ENCODE results near the gene KBTBD4.
"Not testable (repeated sequence)": the region's sequence is repeated elsewhere in the genome, so short reads cannot be mapped to it uniquely, and the experiment has no call there.

Gene KBTBD4

DNA sequence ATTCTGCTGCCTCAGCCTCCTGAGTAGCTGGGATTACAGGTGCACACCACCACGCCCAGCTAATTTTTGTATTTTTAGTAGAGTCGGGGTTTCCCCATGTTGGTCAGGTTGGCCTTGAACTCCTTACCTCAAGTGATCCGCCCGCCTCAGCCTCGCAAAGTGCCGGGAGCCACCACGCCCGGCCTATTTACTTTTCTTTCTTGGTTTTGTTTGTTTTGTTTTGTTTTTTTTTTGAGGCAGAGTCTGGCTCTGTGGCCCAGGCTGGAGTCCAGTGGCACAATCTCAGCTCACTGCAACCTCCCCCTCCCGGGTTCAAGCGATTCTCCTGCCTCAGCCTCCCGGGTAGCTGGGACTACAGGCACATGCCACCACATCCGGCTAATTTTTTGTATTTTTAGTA is 21.8 kb downstream of the KBTBD4 start:
- not testable (repeated sequence) for H3K9me3 Mint-ChIP-seq; H3K27ac Mint-ChIP-seq; H3K36me3 Mint-ChIP-seq (ENCODE audit: low read depth); H3K27me3 Mint-ChIP-seq; DNase-seq; H3K4me3 Mint-ChIP-seq
- H3K4me1 Mint-ChIP-seq (ENCODE audit: low read depth): peaks cover 12% of the 10 kb centered on the region

DNA sequence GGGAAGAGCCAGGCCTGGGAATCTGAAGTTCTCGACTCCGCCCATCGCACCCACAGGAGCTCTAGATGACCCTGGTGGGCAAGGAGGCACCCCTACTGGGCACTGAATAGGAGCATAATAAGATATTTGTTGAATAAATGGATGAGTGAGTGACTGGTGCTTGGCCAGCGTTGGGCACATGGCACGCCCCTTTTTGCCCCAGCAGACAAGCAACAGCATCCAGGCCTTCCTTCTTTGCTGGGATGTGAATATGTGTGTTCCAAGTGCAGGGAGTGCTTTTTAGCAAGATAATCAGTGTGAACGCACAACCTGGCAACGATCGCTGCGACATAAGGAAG is 25.4 kb downstream of the KBTBD4 start:
- peaks cover 37% of the 10 kb centered on the region for H3K4me1 Mint-ChIP-seq (ENCODE audit: low read depth)
- no peak for DNase-seq
- peak overlapping the region; percentile 89 for H3K27ac Mint-ChIP-seq

DNA sequence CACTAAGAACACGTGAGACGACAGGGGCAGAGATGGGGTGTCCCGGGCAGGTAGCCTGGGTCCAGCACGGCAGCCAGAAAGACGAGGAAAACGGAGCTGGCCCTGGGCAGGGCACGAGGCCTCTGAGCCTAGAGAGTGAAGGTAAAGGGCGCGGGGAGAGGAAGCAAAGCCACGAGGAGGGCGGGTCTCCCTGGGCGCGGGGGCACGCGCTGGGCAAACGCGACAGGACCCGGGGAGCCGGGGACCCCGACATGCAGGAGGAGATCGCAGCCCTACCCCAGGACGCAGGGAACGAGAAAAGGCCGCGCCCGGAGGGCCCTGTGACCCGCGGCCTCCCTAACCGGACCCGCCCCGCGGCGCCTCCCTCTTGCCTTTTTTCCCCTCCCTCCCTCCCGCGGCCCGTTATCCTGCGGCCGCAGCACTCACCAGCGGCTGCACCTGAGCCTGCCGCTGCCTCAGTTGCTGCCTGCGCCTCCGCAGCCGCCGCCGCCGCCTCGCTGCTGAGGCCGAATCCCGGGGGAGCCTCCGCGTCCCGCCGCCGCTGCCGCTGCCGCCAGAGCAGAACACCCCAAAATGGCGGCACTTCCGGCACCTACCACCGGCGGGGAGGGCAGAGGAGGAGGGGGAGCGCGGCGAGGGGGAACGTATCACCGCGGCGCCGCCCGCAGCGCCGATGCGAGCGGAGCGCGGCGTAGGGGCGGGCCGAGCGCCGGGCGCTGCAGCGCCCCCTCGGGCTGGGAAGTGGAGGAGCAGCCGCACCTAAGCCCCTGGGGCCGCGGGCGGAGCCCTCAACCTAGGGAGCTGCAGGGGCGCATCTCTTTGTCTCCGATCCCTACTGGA is 26.0 kb downstream of the KBTBD4 start, which contains the start of gene CELF1:
Gene CELF1, minus strand, starts transcription at position 567 of the 840 bp plus-strand sequence. CDS start 53,609 bp downstream, outside the sequence.
- H3K9me3 Mint-ChIP-seq: no peaks in the 10 kb centered on the region
- peak within 1 kb of the TSS; percentile 96 for H3K4me3 Mint-ChIP-seq
- H3K27ac Mint-ChIP-seq: peak within 1 kb of the TSS; percentile 97
- H3K4me1 Mint-ChIP-seq (ENCODE audit: low read depth): peaks cover 43% of the 10 kb centered on the region
- no peaks in the 10 kb centered on the region for H3K27me3 Mint-ChIP-seq
- peaks cover 46% of the 10 kb centered on the region for H3K36me3 Mint-ChIP-seq (ENCODE audit: low read depth)
- peak; percentile 95 for DNase-seq

More for the DNA sequence above, 25.4 kb downstream of the KBTBD4 start:
- H3K9me3 Mint-ChIP-seq: no peaks in the 10 kb centered on the region
- peak overlapping the region; percentile 81 for H3K4me3 Mint-ChIP-seq
- peaks cover 41% of the 10 kb centered on the region for H3K36me3 Mint-ChIP-seq (ENCODE audit: low read depth)
- no peaks in the 10 kb centered on the region for H3K27me3 Mint-ChIP-seq

DNA sequence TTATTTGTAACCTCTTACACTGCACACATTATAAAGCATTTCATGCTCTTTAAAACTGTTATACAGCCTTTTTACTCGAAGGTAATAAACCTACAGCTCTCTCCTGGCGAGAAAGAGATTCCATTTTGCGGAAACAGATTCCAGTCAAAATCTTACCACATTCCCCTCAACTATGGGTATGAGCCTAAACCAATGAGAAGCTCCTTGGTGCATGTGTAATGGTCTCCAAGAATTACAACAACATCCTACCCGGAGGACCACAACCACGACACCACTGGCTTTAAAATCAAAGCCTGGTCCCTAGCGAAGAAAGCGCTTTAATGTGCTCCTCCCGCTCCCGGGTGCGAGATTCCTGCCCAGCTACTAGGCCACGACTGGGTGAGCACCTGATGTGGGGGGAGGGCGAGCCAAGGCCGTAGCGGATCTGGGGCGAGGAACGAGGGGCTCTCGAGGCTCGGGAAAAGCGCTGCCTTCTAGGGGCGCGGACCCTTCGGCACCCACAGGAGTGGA is 26.7 kb downstream of the KBTBD4 start:
- no peak for DNase-seq
- Mint-ChIP-seq H3K9me3 (no peaks in the 10 kb centered on the region), H3K27me3 (no peaks in the 10 kb centered on the region), H3K36me3 (ENCODE audit: low read depth) (peaks cover 51% of the 10 kb centered on the region), H3K4me1 (ENCODE audit: low read depth) (peaks cover 49% of the 10 kb centered on the region), H3K27ac (peak overlapping the region; percentile 97), H3K4me3 (peak overlapping the region; percentile 96)

DNA sequence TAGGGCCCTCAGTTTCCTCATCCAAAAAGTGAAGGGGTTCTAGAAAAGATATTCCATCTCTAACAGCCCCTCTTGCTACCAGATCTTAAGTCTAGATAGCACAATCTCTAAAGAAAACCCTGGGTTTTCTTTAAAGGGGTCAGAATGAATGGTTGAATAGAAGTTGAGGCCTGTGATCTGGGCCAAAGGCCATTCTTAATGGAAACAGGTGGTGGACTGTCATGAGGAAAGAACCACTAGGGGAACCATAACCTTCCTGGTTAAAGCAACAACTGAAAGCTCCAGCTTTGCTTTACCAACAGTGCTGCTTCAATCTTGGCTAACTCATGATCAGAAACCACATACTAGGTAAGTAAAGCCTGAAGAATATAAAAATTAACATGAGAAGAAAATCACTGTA is 27.7 kb downstream of the KBTBD4 start:
- Mint-ChIP-seq H3K9me3 (no peaks in the 10 kb centered on the region), H3K27me3 (no peaks in the 10 kb centered on the region), H3K36me3 (ENCODE audit: low read depth) (peaks cover 60% of the 10 kb centered on the region), H3K4me1 (ENCODE audit: low read depth) (peaks cover 55% of the 10 kb centered on the region), H3K4me3 (peak overlapping the region; percentile 96), H3K27ac (peak overlapping the region; percentile 97)
- DNase-seq: no peak

DNA sequence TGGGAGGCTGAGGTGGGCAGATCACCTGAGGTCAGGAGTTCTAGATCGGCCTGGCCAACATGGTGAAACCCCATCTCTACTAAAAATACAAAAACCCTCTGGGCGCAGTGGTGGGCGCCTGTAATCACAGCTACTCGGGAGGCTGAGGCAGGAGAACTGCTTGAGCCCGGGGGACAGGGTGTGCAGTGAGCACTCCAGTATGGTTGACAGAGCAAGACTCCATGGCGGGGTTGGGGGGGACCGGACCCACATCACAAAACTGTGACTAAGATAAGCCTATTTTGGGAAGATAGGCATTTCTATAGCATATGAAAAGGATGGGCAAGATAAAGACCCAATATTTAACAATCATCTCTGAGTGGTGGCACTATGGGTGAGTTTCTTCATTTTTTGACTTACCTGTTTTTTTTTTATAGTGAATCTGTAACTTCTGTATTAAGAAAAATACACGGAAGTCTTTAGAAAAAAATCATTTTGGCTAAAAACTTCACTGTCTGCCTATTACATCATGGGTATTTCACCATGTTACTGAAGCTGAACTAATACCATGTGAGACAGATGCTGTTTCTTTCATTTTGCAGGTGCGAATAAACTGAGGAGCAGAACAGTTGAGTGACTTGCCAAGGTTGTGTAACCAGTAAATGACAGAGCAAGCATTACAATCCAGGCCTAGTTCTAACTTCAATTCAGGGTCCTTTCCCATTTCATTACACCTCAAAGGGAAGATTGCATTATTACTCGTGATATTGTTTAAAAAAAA is 28.3 kb downstream of the KBTBD4 start:
- peak overlapping the region; percentile 96 for H3K4me3 Mint-ChIP-seq
- DNase-seq: no peak
- H3K27ac Mint-ChIP-seq: peak overlapping the region; percentile 97
- H3K27me3 Mint-ChIP-seq: no peaks in the 10 kb centered on the region
- H3K4me1 Mint-ChIP-seq (ENCODE audit: low read depth): peaks cover 55% of the 10 kb centered on the region
- H3K36me3 Mint-ChIP-seq (ENCODE audit: low read depth): peaks cover 61% of the 10 kb centered on the region
- no peaks in the 10 kb centered on the region for H3K9me3 Mint-ChIP-seq

DNA sequence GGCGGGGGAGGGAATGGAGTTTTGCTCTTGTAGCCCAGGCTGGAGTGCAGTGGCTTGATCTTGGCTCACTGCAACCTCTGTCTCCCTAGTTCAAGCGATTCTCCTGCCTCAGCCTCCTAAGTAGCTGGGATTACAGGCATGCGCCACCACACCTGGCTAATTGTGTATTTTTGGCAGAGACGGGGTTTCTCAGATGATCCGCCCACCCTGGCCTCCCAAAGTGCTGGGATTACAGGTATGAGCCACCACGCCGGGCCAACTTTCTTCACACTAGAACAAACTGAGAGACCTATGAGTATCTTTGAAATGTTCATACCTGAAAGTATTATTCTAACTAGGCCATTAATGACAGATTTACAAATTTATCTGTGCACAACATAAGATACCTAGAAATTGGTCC is 32.5 kb downstream of the KBTBD4 start:
- Mint-ChIP-seq H3K4me1 (ENCODE audit: low read depth) (peaks cover 75% of the 10 kb centered on the region), H3K36me3 (ENCODE audit: low read depth) (peaks cover 68% of the 10 kb centered on the region), H3K27ac (peak overlapping the region; percentile 47)
- not testable (repeated sequence) for H3K27me3 Mint-ChIP-seq, H3K4me3 Mint-ChIP-seq, H3K9me3 Mint-ChIP-seq, DNase-seq

DNA sequence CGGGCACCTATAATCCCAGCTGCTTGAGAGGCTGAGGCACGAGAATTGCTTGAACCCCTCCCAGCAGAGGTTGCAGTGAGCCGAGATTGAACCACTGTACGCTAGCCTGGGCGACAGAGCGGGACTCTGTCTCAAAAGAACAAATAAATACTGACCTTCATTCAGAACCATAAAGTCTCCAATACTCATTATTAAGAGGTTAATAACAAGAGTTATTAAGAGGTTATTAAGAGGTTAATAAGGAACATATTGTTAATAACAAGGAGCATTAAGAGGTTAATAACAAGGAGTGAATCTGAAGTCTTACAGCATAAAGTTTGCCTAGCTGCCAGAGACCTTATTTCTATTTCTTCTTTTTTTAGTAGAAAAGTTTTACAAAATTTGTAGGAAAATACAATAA is 33.5 kb downstream of the KBTBD4 start:
- H3K27ac Mint-ChIP-seq: no peak overlapping the region
- H3K27me3 Mint-ChIP-seq: no peaks in the 10 kb centered on the region
- DNase-seq: no peak
- H3K9me3 Mint-ChIP-seq: no peaks in the 10 kb centered on the region
- H3K4me3 Mint-ChIP-seq: no peak overlapping the region
- peaks cover 75% of the 10 kb centered on the region for H3K4me1 Mint-ChIP-seq (ENCODE audit: low read depth)
- H3K36me3 Mint-ChIP-seq (ENCODE audit: low read depth): peaks cover 65% of the 10 kb centered on the region

DNA sequence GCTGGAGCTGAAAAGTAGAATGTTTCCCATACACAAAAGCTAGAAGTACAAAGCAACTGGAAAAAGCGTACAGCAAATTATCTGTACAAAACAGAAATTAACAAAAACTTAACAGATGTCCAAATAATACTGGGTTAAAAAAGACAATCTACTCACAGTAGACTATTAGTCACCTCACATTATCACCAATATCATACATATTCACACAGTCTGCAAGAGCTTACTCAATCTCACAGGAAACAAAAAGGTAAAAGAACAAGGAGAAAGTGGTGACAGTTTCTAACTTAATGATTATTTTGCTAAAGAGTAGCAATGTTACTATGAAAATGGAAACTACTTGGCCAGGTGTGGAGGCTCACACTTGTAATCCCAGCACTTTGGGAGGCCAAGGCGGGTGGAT is 37.7 kb downstream of the KBTBD4 start:
- Mint-ChIP-seq H3K4me3 (peak overlapping the region; percentile 60), H3K9me3 (no peaks in the 10 kb centered on the region), H3K36me3 (ENCODE audit: low read depth) (peaks cover 62% of the 10 kb centered on the region), H3K27ac (peak overlapping the region; percentile 97), H3K4me1 (ENCODE audit: low read depth) (peaks cover 74% of the 10 kb centered on the region), H3K27me3 (no peaks in the 10 kb centered on the region)
- DNase-seq: no peak

DNA sequence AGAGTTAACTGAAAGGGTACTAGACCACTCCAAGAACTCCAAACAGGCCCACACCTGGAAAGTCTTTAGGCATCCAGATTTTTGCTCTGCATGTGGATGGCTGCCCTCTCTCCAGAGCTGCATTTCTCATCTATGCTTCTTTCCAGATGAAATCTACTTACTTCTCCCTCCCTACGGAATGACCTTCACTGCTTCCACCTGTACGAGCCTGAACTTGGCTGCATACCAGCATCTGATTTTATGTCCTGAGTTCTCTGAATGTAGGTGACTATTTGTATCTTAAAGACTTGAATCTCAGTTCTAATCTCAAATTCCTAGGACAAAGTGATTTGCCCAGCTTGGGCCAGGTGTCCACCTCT is 39.1 kb downstream of the KBTBD4 start:
- Mint-ChIP-seq H3K4me3 (peak overlapping the region; percentile 60), H3K4me1 (ENCODE audit: low read depth) (peaks cover 79% of the 10 kb centered on the region), H3K27me3 (no peaks in the 10 kb centered on the region)

DNA sequence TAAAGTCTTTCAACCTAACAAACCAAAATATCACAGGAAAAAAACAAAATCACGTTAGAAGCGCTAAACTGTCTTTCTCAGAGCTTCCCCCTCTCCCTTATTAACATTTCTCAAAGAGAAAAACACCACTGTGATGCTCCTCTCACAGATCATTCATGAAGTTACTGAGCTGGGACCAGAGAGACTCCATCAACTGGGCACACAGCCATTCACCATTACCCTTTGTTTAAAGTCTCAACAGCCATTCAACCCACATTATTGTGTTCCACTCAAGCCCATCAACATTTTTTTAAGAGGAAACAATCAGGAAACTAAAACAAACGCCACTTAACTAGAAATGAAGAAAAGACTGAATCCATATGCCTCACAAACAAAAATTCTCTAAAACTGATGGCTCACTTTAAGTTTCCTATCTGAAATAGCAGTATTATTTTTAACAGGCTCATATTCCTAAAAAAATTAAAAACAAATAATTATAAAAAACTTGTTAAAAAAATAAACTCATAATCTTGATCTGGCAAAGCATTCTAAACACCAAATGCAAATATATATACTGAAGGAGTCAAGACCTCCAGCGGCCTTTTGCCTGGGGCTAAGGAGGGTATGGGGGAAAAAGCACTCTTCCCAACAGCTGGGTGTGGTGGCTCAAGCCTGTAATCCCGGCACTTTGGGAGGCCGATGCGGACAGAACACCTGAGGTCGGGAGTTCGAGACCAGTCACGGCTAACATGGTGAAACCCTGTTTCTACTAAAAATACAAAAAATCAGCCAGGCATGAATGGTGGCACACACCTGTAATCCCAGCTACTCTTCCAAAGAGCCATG is 39.8 kb downstream of the KBTBD4 start:
- Mint-ChIP-seq H3K27ac (peak overlapping the region; percentile 97), H3K36me3 (ENCODE audit: low read depth) (peaks cover 64% of the 10 kb centered on the region), H3K4me1 (ENCODE audit: low read depth) (peaks cover 73% of the 10 kb centered on the region), H3K9me3 (no peaks in the 10 kb centered on the region), H3K27me3 (no peaks in the 10 kb centered on the region), H3K4me3 (no peak overlapping the region)
- no peak for DNase-seq

More for the DNA sequence above, 39.1 kb downstream of the KBTBD4 start:
- peak overlapping the region; percentile 97 for H3K27ac Mint-ChIP-seq
- H3K9me3 Mint-ChIP-seq: no peaks in the 10 kb centered on the region
- peaks cover 70% of the 10 kb centered on the region for H3K36me3 Mint-ChIP-seq (ENCODE audit: low read depth)
- DNase-seq: no peak

DNA sequence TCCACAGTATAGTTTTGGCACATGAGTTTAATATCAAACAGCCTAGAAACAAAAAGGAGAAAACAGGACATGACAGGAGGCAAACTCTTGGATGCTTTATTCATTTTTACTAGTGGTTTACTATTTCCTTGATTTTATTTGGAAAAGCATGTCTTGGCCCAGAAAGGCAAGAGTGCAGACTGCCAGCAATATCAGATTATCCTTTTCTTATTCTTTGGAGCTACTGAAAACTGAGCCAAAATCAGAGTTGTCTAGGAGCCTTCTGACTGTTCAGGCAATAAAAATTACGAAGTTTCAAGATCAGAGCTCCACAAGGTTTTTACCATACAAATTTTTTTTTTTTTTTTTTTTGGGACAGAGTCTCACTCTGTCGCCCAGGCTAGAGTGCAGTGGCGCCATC is 41.9 kb downstream of the KBTBD4 start:
- peaks cover 67% of the 10 kb centered on the region for H3K36me3 Mint-ChIP-seq (ENCODE audit: low read depth)
- no peak overlapping the region for H3K4me3 Mint-ChIP-seq
- H3K27ac Mint-ChIP-seq: no peak overlapping the region
- H3K4me1 Mint-ChIP-seq (ENCODE audit: low read depth): peaks cover 68% of the 10 kb centered on the region
- no peaks in the 10 kb centered on the region for H3K9me3 Mint-ChIP-seq
- H3K27me3 Mint-ChIP-seq: no peaks in the 10 kb centered on the region
- DNase-seq: no peak

DNA sequence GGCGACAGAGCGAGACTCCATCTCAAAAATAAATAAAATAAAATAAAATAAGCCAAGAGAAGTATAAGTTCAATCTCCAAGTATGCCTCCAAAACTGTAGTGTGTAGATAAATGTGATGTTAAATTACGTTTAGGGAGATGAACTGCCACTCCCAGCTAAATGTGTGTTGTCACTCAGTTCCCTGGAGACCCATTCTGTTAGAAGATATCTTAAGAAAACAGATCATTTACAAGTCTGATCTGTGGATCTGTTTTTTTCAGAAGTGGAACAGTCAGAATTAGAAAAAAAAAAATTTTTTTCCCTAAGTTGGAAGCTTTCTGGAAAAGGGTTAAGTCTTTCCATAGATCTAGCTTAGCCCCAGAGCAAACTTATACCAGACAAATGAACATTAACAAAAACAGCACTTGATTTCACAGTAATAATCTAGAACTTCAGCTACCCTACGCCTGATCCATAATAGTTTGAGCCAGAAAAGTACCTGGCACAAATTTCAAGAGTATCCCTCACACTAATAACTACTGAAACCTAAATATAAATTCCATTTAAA is 44.0 kb downstream of the KBTBD4 start:
- Mint-ChIP-seq H3K27ac (peak overlapping the region; percentile 72), H3K9me3 (no peaks in the 10 kb centered on the region), H3K4me1 (ENCODE audit: low read depth) (peaks cover 61% of the 10 kb centered on the region), H3K27me3 (no peaks in the 10 kb centered on the region), H3K4me3 (no peak overlapping the region), H3K36me3 (ENCODE audit: low read depth) (peaks cover 64% of the 10 kb centered on the region)
- DNase-seq: no peak

DNA sequence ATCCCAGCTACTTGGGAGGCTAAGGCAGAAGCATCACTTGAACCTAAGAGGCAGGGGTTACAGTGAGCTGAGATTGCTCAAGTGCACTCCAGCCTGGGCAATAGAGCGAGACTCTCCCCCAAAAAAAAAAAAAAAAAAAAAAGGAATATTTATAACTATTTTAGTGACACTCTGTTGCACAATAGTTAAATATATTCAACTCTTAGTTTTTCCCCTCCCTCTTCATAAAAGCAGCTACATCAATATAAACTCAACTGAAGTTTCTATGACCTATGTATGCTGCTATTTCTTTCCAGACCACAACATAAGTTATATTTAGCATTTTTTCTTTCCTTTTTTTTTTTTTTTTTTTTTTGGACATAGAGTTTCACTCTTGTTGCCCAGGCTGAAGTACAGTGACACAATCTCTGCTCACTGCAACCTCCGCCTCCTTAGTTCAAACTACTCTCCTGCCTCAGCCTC is 45.0 kb downstream of the KBTBD4 start:
- no peak for DNase-seq
- peaks cover 62% of the 10 kb centered on the region for H3K36me3 Mint-ChIP-seq (ENCODE audit: low read depth)
- H3K27ac Mint-ChIP-seq: peak overlapping the region; percentile 61
- no peaks in the 10 kb centered on the region for H3K9me3 Mint-ChIP-seq
- H3K4me3 Mint-ChIP-seq: no peak overlapping the region
- H3K27me3 Mint-ChIP-seq: no peaks in the 10 kb centered on the region
- peaks cover 54% of the 10 kb centered on the region for H3K4me1 Mint-ChIP-seq (ENCODE audit: low read depth)

Data from activated T-cell treated with anti-CD3 and anti-CD28 coated beads, Interleukin-2, amount 50 U/mL, for 24 hours (primary cell).